ENCODE data around the gene CAND1. TPM values are rescaled to one million over a fixed set of nuclear protein-coding genes. Genes with fewer than 3 reads are reported as not detected.
"Not testable (repeated sequence)": the region's sequence is repeated elsewhere in the genome, so short reads cannot be mapped to it uniquely, and the experiment has no call there.

CAND1 gene
- polyA plus RNA-seq, 1 donor = 122 TPM

- Histone ChIP-seq H3K27me3 (ENCODE audit: control insufficient read depth, insufficient read depth, low read length) (no peaks in the 10 kb centered on the region), H3K9me3 (ENCODE audit: control insufficient read depth, low read depth, low read length) (no peaks in the 10 kb centered on the region), H3K36me3 (ENCODE audit: control insufficient read depth, insufficient read depth, low read length) (no peaks in the 10 kb centered on the region), H3K4me3 (ENCODE audit: low read length) (no peak overlapping the region), H3K4me1 (ENCODE audit: control insufficient read depth, insufficient read depth, low read length) (no peaks in the 10 kb centered on the region), H3K27ac (ENCODE audit: low read length) (no peak overlapping the region)
- no peak for DNase-seq
- WGBS (ENCODE audit: insufficient coverage, low lambda C conversion rate) = 63% methylated on average over 1 of the region's 1 CpG
Observed at GRCh38 chr12:67331123-67331522, 62.0 kb downstream of the CAND1 start.

- no peak overlapping the region for H3K27ac ChIP-seq (ENCODE audit: low read length)
- no peaks in the 10 kb centered on the region for H3K4me1 ChIP-seq (ENCODE audit: control insufficient read depth, insufficient read depth, low read length)
- DNase-seq = no peak
- no peaks in the 10 kb centered on the region for H3K36me3 ChIP-seq (ENCODE audit: control insufficient read depth, insufficient read depth, low read length)
- no peaks in the 10 kb centered on the region for H3K9me3 ChIP-seq (ENCODE audit: control insufficient read depth, low read depth, low read length)
- no peak overlapping the region for H3K4me3 ChIP-seq (ENCODE audit: low read length)
- no peaks in the 10 kb centered on the region for H3K27me3 ChIP-seq (ENCODE audit: control insufficient read depth, insufficient read depth, low read length)
Observed at GRCh38 chr12:67331828-67332227, 62.7 kb downstream of the CAND1 start.

DNA sequence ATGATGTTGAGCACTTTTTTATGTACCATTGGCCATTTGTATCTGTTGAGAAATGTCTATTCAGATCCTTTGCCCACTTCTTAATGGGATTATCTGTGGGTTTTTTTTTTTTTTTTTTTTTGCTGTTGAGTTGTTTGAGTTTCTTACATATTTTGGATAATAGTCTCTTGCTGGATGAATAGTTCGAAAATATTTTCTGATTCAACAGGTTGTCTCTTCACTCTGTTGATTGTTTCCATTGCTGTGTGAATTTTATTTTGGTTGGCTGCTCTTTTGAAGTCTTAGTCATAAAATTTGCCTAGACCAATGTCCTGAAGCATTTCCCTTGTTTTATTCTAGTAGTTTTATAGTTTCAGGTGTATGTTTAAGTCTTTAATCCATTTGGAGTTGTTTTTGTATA is 64.5 kb downstream of the CAND1 start:
- DNase-seq = no peak
- Histone ChIP-seq H3K27me3 (ENCODE audit: control insufficient read depth, insufficient read depth, low read length) (no peaks in the 10 kb centered on the region), H3K27ac (ENCODE audit: low read length) (no peak overlapping the region), H3K9me3 (ENCODE audit: control insufficient read depth, low read depth, low read length) (peaks cover 6% of the 10 kb centered on the region), H3K36me3 (ENCODE audit: control insufficient read depth, insufficient read depth, low read length) (no peaks in the 10 kb centered on the region), H3K4me3 (ENCODE audit: low read length) (no peak overlapping the region), H3K4me1 (ENCODE audit: control insufficient read depth, insufficient read depth, low read length) (no peaks in the 10 kb centered on the region)
- no CpG with 5 or more reads among the region's 1 CpG for WGBS (ENCODE audit: insufficient coverage, low lambda C conversion rate)

DNA sequence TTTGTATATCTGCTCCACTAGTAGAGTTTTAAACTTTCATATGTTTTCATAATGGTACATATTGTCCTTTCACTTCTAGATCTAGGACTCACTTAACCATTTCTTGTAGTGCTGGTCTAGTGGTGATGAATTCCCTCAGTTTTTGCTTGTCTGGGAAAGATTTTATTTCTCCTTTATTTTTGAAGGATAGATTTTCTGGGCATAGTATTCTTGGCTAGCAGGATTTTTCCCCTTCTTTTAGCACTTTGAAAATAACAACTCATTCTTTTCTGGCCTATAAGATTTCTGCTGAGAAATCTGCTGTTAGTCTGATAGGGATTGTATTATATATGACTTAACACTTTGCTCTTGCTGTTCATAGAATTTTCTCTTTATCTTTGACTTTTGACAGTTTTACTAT is 69.3 kb downstream of the CAND1 start:
- Histone ChIP-seq H3K4me3 (ENCODE audit: low read length) (no peak overlapping the region), H3K9me3 (ENCODE audit: control insufficient read depth, low read depth, low read length) (peaks cover 14% of the 10 kb centered on the region), H3K36me3 (ENCODE audit: control insufficient read depth, insufficient read depth, low read length) (no peaks in the 10 kb centered on the region), H3K4me1 (ENCODE audit: control insufficient read depth, insufficient read depth, low read length) (no peaks in the 10 kb centered on the region), H3K27me3 (ENCODE audit: control insufficient read depth, insufficient read depth, low read length) (no peaks in the 10 kb centered on the region), H3K27ac (ENCODE audit: low read length) (no peak overlapping the region)
- DNase-seq = no peak

- H3K4me3 ChIP-seq (ENCODE audit: low read length) = no peak overlapping the region
- DNase-seq = no peak
- no peaks in the 10 kb centered on the region for H3K4me1 ChIP-seq (ENCODE audit: control insufficient read depth, insufficient read depth, low read length)
- H3K27me3 ChIP-seq (ENCODE audit: control insufficient read depth, insufficient read depth, low read length) = no peaks in the 10 kb centered on the region
- WGBS (ENCODE audit: insufficient coverage, low lambda C conversion rate) = no CpG with 5 or more reads among the region's 1 CpG
- H3K27ac ChIP-seq (ENCODE audit: low read length) = no peak overlapping the region
- peaks cover 14% of the 10 kb centered on the region for H3K9me3 ChIP-seq (ENCODE audit: control insufficient read depth, low read depth, low read length)
- H3K36me3 ChIP-seq (ENCODE audit: control insufficient read depth, insufficient read depth, low read length) = no peaks in the 10 kb centered on the region
Observed at GRCh38 chr12:67339530-67339929, 70.4 kb downstream of the CAND1 start.

DNA sequence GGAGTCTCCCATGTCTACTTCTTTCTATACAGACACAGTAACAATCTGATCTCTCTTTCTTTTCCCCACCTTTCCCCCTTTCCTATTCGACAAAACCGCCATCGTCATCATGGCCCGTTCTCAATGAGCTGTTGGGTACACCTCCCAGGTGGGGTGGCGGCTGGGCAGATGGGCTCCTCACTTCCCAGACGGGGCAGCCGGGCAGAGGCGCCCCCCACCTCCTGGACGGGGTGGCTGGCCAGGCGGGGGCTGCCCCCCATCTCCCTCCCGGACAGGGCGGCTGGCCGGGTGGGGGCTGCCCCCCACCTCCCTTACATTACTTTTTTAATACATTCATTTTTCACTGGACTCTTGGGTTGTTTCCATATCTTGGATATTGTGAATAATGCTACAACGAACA is 71.9 kb downstream of the CAND1 start:
- WGBS (ENCODE audit: insufficient coverage, low lambda C conversion rate) = 80% methylated on average over 2 of the region's 14 CpGs
- not testable (repeated sequence) for H3K27ac ChIP-seq (ENCODE audit: low read length); DNase-seq; H3K27me3 ChIP-seq (ENCODE audit: control insufficient read depth, insufficient read depth, low read length); H3K4me3 ChIP-seq (ENCODE audit: low read length); H3K4me1 ChIP-seq (ENCODE audit: control insufficient read depth, insufficient read depth, low read length); H3K36me3 ChIP-seq (ENCODE audit: control insufficient read depth, insufficient read depth, low read length)
- H3K9me3 ChIP-seq (ENCODE audit: control insufficient read depth, low read depth, low read length) = peaks cover 14% of the 10 kb centered on the region

GRCh38 chr12:67344979-67345710 is 76.0 kb downstream of the CAND1 start:
- no peak for DNase-seq
- H3K36me3 ChIP-seq (ENCODE audit: control insufficient read depth, insufficient read depth, low read length) = no peaks in the 10 kb centered on the region
- H3K27ac ChIP-seq (ENCODE audit: low read length) = no peak overlapping the region
- H3K9me3 ChIP-seq (ENCODE audit: control insufficient read depth, low read depth, low read length) = peaks cover 4% of the 10 kb centered on the region
- H3K4me3 ChIP-seq (ENCODE audit: low read length) = no peak overlapping the region
- H3K4me1 ChIP-seq (ENCODE audit: control insufficient read depth, insufficient read depth, low read length) = no peaks in the 10 kb centered on the region
- WGBS (ENCODE audit: insufficient coverage, low lambda C conversion rate) = no CpG with 5 or more reads among the region's 2 CpGs
- no peaks in the 10 kb centered on the region for H3K27me3 ChIP-seq (ENCODE audit: control insufficient read depth, insufficient read depth, low read length)

- H3K9me3 ChIP-seq (ENCODE audit: control insufficient read depth, low read depth, low read length) = no peaks in the 10 kb centered on the region
- 60% methylated on average over 1 of the region's 2 CpGs for WGBS (ENCODE audit: insufficient coverage, low lambda C conversion rate)
- no peaks in the 10 kb centered on the region for H3K4me1 ChIP-seq (ENCODE audit: control insufficient read depth, insufficient read depth, low read length)
- no peak for DNase-seq
- no peak overlapping the region for H3K27ac ChIP-seq (ENCODE audit: low read length)
- H3K4me3 ChIP-seq (ENCODE audit: low read length) = no peak overlapping the region
- no peaks in the 10 kb centered on the region for H3K27me3 ChIP-seq (ENCODE audit: control insufficient read depth, insufficient read depth, low read length)
- no peaks in the 10 kb centered on the region for H3K36me3 ChIP-seq (ENCODE audit: control insufficient read depth, insufficient read depth, low read length)
Observed at GRCh38 chr12:67348683-67349082, 79.5 kb downstream of the CAND1 start.

DNA sequence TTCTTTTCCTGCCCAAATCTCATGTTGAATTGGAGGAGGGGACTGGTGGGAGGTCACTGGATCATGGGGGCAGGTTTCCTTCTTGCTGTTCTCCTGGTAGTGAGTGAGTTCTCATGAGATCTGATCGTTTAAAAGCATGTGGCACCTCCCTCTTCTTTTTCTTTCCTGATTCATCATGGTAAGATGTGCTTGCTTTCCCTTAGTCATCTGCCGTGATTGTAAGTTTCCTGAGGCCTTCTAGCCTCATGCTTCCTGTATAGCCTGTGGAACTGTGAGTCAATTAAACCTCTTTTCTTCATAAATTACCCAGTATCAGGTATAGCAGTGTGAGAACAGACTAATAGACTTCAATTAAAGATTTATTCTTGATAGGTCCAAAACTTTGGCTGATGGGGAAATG is 83.5 kb downstream of the CAND1 start:
- H3K27me3 ChIP-seq (ENCODE audit: control insufficient read depth, insufficient read depth, low read length) = no peaks in the 10 kb centered on the region
- peaks cover 3% of the 10 kb centered on the region for H3K4me1 ChIP-seq (ENCODE audit: control insufficient read depth, insufficient read depth, low read length)
- H3K4me3 ChIP-seq (ENCODE audit: low read length) = no peak overlapping the region
- no peaks in the 10 kb centered on the region for H3K36me3 ChIP-seq (ENCODE audit: control insufficient read depth, insufficient read depth, low read length)
- no peaks in the 10 kb centered on the region for H3K9me3 ChIP-seq (ENCODE audit: control insufficient read depth, low read depth, low read length)
- DNase-seq = no peak
- WGBS (ENCODE audit: insufficient coverage, low lambda C conversion rate) = 60% methylated on average over 1 of the region's 2 CpGs
- H3K27ac ChIP-seq (ENCODE audit: low read length) = no peak overlapping the region

DNA sequence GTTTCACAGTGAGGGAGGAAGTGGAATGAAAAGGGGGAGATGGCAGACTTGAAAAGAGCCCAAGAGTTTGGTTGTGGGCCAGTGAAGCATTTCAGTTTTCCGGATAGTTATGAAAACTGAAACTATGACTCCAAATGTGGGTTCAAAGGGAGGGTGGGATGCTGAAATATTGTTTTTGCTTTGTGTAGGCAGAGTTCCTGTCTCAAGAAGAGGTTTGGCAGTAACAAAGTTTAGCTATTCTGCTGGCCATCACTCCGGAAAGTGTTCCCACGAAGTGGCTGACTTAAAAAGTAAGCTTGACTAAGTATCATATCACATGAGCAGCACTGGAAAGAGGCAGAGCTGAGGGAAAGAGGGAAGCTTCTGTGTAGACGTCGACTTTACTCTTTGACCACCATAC is 85.2 kb downstream of the CAND1 start:
- Histone ChIP-seq H3K27me3 (ENCODE audit: control insufficient read depth, insufficient read depth, low read length) (no peaks in the 10 kb centered on the region), H3K4me1 (ENCODE audit: control insufficient read depth, insufficient read depth, low read length) (peaks cover 3% of the 10 kb centered on the region), H3K4me3 (ENCODE audit: low read length) (no peak overlapping the region), H3K9me3 (ENCODE audit: control insufficient read depth, low read depth, low read length) (no peaks in the 10 kb centered on the region), H3K36me3 (ENCODE audit: control insufficient read depth, insufficient read depth, low read length) (no peaks in the 10 kb centered on the region), H3K27ac (ENCODE audit: low read length) (no peak overlapping the region)
- no peak for DNase-seq
- WGBS (ENCODE audit: insufficient coverage, low lambda C conversion rate) = no CpG with 5 or more reads among the region's 5 CpGs

DNA sequence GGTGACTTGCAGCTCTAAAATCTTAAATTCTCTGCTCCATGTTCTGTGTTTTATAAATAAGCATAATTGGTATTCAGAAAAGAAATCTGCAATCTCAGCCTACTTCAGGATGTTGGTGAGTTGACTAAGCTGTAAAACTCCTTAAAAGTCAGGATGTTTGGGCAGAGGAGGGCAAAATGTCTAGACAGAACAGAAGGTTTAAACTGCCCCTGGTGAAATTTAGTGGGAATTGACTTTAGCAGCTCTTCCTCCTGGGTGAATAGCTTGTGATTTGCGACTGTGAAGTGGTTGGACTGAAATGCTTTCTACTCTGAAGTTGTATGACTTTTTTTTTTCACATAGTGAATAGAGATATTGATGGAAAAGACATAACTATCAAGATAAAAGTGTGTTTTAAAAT is 85.8 kb downstream of the CAND1 start:
- Histone ChIP-seq H3K27ac (ENCODE audit: low read length) (no peak overlapping the region), H3K27me3 (ENCODE audit: control insufficient read depth, insufficient read depth, low read length) (no peaks in the 10 kb centered on the region), H3K36me3 (ENCODE audit: control insufficient read depth, insufficient read depth, low read length) (no peaks in the 10 kb centered on the region), H3K4me3 (ENCODE audit: low read length) (no peak overlapping the region), H3K9me3 (ENCODE audit: control insufficient read depth, low read depth, low read length) (no peaks in the 10 kb centered on the region), H3K4me1 (ENCODE audit: control insufficient read depth, insufficient read depth, low read length) (peaks cover 3% of the 10 kb centered on the region)
- DNase-seq = no peak
- no CpG with 5 or more reads among the region's 1 CpG for WGBS (ENCODE audit: insufficient coverage, low lambda C conversion rate)
